RWPE1 (cell line): ENCODE measurements around the gene DUOX1.

Experiments used
- CTCF ChIA-PET: fragments of 350-600 bp; sonication (Branson Sonifier 250); formaldehyde crosslinking; extraction: SDS; loops from one replicate; lab custom pipeline; 2021; lab: Yijun Ruan, JAX
- POLR2A ChIA-PET: fragments of 400-600 bp; formaldehyde crosslinking; extraction: SDS; loops from one replicate; lab custom pipeline; 2020; ENCODE audit warnings: antibody characterized with exemption; ENCODE audit not compliant: low non-redundant PET; lab: Yijun Ruan, JAX
- DNase-seq: peaks from one replicate; pipeline ENCODE4 v3.0.0; 2012; ENCODE audit warnings: low spot score
- H3K27ac ChIP-seq: fragments of 450-650 bp; 2 replicates; pipeline ENCODE4 v1.5.1; 2017
- TF ChIP-seq, protein P1 (sequence below): fragments of 450-650 bp; conservative IDR thresholded peaks from 2 replicates; pipeline ENCODE4 v1.5.1; 2017; ENCODE audit warnings: low read depth, mild to moderate bottlenecking

DUOX1 gene

DNA sequence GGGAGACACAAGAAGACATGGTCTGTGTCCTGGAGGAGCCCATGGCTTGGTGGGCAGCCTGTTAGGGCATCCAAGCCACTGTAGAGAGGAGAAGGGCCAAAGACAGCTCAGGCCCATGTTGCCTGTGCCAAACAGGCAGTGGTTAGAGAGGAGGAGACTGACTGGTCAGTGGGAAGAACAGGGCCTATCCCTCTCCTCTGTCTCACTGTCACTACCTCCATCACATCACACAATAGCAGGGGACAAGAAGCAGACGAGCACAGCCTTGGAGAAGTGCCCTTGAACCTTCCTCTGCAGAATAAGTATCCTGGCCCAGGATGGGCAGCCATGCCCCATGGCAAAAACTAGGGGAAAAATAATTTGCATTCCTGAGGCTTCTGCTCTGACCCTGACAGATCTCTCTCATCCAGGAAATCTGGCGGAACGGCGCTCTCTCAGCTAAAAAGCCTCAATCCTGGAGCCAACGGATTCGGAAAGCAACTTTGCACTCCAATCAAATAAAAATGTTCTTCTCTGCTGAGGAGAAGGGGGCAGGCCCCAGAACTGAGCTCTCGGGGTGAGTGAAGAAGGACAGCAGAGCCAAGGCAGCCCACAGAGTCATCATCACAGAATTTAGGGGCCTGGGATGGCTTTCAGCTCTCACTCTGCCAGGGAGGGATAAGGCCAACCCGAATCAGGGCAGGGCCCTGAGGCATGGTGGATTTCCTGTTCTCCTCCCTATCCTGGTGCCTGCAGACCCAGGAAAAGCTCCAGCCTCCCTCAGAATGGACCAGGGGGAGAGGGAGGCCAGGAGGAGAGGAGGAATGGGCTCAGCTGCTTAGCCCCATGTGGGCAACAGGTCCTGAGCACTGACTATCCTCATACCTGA is 56.3 kb downstream of the DUOX1 start:
- peak overlapping the region; percentile 29 for H3K27ac ChIP-seq
- DNase-seq: no peak
- ChIA-PET CTCF (interaction anchor here (1.2 to 1.5 kb wide), 3 partner anchors 19 to 23 kb away, joined by 3 to 4 read pairs (median 3); no protein-coding TSS in a partner anchor), POLR2A (no interaction called here)
- TF ChIP-seq, protein P1, sequence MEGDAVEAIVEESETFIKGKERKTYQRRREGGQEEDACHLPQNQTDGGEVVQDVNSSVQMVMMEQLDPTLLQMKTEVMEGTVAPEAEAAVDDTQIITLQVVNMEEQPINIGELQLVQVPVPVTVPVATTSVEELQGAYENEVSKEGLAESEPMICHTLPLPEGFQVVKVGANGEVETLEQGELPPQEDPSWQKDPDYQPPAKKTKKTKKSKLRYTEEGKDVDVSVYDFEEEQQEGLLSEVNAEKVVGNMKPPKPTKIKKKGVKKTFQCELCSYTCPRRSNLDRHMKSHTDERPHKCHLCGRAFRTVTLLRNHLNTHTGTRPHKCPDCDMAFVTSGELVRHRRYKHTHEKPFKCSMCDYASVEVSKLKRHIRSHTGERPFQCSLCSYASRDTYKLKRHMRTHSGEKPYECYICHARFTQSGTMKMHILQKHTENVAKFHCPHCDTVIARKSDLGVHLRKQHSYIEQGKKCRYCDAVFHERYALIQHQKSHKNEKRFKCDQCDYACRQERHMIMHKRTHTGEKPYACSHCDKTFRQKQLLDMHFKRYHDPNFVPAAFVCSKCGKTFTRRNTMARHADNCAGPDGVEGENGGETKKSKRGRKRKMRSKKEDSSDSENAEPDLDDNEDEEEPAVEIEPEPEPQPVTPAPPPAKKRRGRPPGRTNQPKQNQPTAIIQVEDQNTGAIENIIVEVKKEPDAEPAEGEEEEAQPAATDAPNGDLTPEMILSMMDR: no peak

DNA sequence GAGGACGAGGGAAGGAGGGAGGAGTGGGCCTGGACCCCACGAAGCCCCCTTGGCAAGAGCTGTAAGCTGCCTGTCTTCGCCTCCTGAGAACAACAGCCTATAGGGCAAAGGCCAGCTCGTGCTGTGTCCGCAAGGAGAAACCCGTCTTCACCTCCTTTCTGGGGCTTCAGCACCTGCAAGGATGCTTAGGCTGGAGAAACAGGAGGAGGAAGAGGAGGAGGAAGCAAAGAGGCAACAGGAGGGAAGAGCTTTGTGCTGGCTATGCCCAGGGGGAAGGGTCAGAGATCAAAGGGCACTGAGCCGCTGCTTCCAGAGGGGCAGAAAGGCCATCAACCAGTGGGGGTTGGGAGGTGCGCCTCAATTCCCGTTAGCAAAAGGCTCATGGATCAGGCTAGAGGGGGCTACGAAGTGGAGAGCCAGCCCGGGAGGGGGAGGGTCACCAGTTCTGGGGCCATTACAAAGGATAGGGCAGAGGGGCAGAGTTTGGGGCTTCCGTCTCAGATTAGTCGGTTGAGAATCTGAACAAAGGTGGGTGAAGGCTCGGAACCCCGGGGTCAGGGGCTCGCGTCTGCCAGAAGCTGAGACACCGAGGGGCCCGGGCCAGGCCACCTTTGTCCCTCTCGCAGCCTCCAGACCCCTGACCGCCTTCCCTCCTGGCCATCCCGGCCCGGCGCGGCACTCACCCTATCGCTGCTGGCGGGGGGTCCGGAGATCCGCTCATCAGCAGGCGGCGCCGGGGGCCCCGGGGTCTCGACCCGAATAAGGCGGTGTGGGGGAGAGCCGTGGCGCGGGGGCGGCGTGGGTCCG is 57.2 kb downstream of the DUOX1 start:
- DNase-seq: no peak
- ChIA-PET POLR2A (no interaction called here), CTCF (interaction anchor here (1.3 kb wide), 1 partner anchor 24 kb away, joined by 4 read pairs; no protein-coding TSS in a partner anchor)
- TF ChIP-seq, protein P1: no peak
- peak overlapping the region; percentile 29; the same call in 1 of the 2 replicates for H3K27ac ChIP-seq

DNA sequence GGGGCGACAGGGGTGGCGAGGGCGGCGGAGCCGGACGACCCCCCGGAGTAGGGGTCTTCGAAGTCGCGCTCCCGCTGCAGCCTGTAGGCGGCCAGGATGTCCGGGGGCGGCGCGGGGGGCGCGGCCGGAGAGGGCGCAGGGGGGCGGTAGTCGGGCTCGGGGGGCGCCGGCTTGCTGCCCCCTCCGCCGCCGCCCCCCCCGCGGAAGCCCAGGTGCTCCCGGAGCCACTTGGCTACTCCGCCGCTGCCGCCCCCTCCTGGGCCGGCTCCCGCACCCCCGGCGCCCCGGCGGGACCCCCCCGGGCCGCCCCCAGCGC is 57.7 kb downstream of the DUOX1 start:
- POLR2A ChIA-PET: no interaction called here
- no peak for DNase-seq
- TF ChIP-seq, protein P1: no peak
- CTCF ChIA-PET: interaction anchor here (0.7 kb wide), 1 partner anchor 24 kb away, joined by 3 read pairs; no protein-coding TSS in a partner anchor
- H3K27ac ChIP-seq: no peak overlapping the region

DNA sequence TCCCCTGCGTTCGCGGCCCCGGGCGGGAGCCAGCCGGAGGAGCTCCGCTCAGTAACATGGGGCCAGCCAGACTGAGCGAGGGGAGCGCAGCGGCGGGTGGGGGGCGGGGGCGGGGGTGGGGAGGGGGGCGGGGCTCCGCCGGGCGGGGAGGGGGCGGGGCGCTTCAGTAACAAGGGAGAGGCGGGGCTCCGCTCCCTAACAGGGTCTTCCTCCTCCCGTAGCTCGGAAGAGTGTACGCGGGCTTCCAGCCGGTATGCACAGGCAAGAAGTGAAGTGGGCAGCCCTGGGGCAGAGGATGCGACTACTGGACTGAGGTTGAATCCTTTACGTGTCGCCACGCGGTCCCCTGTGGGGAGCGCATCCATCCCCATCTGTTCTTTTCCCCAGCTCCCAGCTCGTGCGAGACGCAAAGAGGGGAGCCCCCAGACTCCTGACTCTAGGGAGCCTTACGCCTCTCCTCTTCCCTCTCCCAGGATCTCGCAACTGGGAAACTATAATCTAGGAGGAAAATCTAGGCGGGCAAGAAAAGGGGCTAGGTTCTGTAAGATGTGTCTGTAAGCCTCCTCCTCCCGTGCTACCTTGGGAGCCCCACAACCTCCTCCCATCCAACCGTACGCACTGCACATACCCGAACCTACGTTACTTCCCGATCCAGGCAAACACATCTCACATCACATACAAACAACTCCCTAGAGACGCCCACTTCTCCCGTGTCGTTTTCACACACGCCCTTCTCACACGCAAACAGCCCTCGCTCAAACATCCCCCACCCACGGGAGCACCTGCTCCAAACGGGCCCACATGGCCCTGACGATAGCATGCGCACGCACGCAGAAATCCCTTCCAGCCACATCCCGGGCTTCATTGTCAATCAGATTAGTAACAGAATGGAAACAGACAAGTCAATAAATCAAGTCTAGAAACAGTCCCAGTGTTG is 58.4 kb downstream of the DUOX1 start, which contains the start of gene SHF:
Gene SHF (minus strand): TSS at position 73 of the 937 bp plus-strand sequence. CDS start 15 bp downstream, at position 58.
- CTCF ChIA-PET: interaction anchor here (0.6 to 0.7 kb wide), 2 partner anchors 13 to 25 kb away, joined by 3 to 7 read pairs; no protein-coding TSS in a partner anchor
- POLR2A ChIA-PET: no interaction called here

DNA sequence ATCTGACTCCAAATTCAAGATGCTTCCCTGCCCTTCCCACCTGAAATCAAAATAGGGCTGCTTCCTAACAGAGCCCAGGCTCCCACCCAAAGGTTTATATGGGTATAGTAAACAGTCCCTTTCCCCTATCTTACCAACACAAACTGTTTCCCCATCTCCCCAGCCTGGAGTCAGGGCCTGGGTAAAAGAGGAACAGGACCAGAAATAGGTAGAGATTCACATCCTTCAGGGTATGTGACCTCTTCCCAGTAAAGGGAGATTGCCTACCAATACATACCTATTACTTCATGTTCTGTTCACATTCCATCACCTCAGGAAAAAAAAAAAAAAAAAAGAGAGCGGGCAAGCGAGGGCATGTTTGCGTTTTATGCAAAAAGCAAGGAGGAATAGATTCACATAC is 67.7 kb downstream of the DUOX1 start:
- TF ChIP-seq, protein P1: no peak

More for the DNA sequence above, 58.4 kb downstream of the DUOX1 start, which contains the start of gene SHF:
- no peak within 1 kb of the TSS for H3K27ac ChIP-seq
- TF ChIP-seq, protein P1: no peak
- peak; percentile 41 for DNase-seq

More for the DNA sequence above, 67.7 kb downstream of the DUOX1 start:
- CTCF ChIA-PET: interaction anchor here (1.3 kb wide), 1 partner anchor 19 kb away, joined by 5 read pairs; no protein-coding TSS in a partner anchor
- no peak overlapping the region for H3K27ac ChIP-seq
- peak; percentile 50 for DNase-seq
- POLR2A ChIA-PET: no interaction called here
